GM21360 (cell line): Measurements from ENCODE around the gene PTPN11.
"Not testable (repeated sequence)": the region's sequence is repeated elsewhere in the genome, so short reads cannot be mapped to it uniquely, and the experiment has no call there.

ENCODE experiments used
- ATAC-seq: cut with Tn5 transposase; IDR thresholded peaks from one replicate; pipeline ENCODE4 v1.9.1; 2021; ENCODE audit warnings: mild to moderate bottlenecking, moderate library complexity; ENCODE audit not compliant: unreplicated experiment

The PTPN11 gene

GRCh38 chr12:112513471-112513870, 94.7 kb downstream of the PTPN11 start:
- ATAC-seq, result no peak

GRCh38 chr12:112514456-112514855, 95.7 kb downstream of the PTPN11 start:
- ATAC-seq, result no peak

GRCh38 chr12:112514926-112515642, 96.3 kb downstream of the PTPN11 start:
- no peak for ATAC-seq

- no peak for ATAC-seq
Measured at GRCh38 chr12:112515868-112516267, 97.1 kb downstream of the PTPN11 start.

- no peak for ATAC-seq
Measured at GRCh38 chr12:112517730-112518364, 99.1 kb downstream of the PTPN11 start.

GRCh38 chr12:112518365-112518735, 99.6 kb downstream of the PTPN11 start:
- ATAC-seq, result no peak

- not testable (repeated sequence) for ATAC-seq
Measured at GRCh38 chr12:112519841-112520340, 101.1 kb downstream of the PTPN11 start.

GRCh38 chr12:112523856-112524255, 105.1 kb downstream of the PTPN11 start:
- ATAC-seq, result no peak

- ATAC-seq, result no peak
Measured at GRCh38 chr12:112524269-112524668, 105.5 kb downstream of the PTPN11 start.

GRCh38 chr12:112524676-112525425, 106.1 kb downstream of the PTPN11 start:
- no peak for ATAC-seq

- ATAC-seq, result no peak
Measured at GRCh38 chr12:112525426-112525809, 106.7 kb downstream of the PTPN11 start.

- ATAC-seq, result no peak
Measured at GRCh38 chr12:112527082-112527481, 108.3 kb downstream of the PTPN11 start.

- ATAC-seq, result no peak
Measured at GRCh38 chr12:112527501-112527900, 108.8 kb downstream of the PTPN11 start.

- ATAC-seq, result no peak
Measured at GRCh38 chr12:112528521-112528920, 109.8 kb downstream of the PTPN11 start.

GRCh38 chr12:112530941-112531340, 112.2 kb downstream of the PTPN11 start:
- no peak for ATAC-seq

- ATAC-seq, result no peak
Measured at GRCh38 chr12:112532106-112532505, 113.4 kb downstream of the PTPN11 start.

- no peak for ATAC-seq
Measured at GRCh38 chr12:112533528-112533927, 114.8 kb downstream of the PTPN11 start.

- no peak for ATAC-seq
Measured at GRCh38 chr12:112535017-112535416, 116.3 kb downstream of the PTPN11 start.

- ATAC-seq, result no peak
Measured at GRCh38 chr12:112535637-112536366, 117.1 kb downstream of the PTPN11 start.

GRCh38 chr12:112536367-112536730, 117.6 kb downstream of the PTPN11 start:
- ATAC-seq, result no peak

GRCh38 chr12:112537710-112538396, 119.1 kb downstream of the PTPN11 start:
- no peak for ATAC-seq
